Epithelial cell of esophagus (primary cell): ENCODE data around the gene FAM76A.
A peak's percentile ranks its signal among the peaks of the same experiment; 100 is the strongest.

Source experiments
- DNase-seq: peaks from one replicate; pipeline ENCODE4 v3.0.0; 2010; ENCODE audit warnings: low read depth
- H3K4me3 ChIP-seq: 2 replicates; pipeline ENCODE4 v1.5.1; 2011; ENCODE audit warnings: mild to moderate bottlenecking, low read length, control low read depth
- TF ChIP-seq, protein P1 (sequence below): IDR thresholded peaks from 2 replicates; pipeline ENCODE4 v1.5.1; 2011; ENCODE audit warnings: low read depth, mild to moderate bottlenecking, low read length, control low read depth, inconsistent platforms; ENCODE audit not compliant: insufficient read depth; ENCODE audit errors: missing control alignments

FAM76A gene

DNA sequence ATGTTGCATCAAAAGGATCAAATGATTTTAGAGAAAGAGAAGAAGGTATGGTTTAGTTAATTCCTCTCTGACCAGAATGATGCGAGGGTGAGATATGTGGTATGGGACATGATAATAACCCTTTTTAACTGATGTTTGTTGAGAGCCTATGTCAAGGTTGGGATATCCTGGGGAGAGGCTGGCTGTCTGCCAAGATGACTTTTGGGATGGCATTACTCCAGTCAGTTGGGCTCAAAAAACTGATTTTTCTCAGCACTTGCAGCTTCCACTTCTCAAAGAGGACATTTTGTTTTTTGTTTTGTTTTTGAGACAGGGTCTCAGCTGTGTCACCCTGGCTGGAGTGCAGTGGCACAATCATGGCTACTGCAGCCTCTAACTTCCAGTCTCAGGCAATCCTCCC, 29.5 kb downstream of the FAM76A start:
- TF ChIP-seq, protein P1, sequence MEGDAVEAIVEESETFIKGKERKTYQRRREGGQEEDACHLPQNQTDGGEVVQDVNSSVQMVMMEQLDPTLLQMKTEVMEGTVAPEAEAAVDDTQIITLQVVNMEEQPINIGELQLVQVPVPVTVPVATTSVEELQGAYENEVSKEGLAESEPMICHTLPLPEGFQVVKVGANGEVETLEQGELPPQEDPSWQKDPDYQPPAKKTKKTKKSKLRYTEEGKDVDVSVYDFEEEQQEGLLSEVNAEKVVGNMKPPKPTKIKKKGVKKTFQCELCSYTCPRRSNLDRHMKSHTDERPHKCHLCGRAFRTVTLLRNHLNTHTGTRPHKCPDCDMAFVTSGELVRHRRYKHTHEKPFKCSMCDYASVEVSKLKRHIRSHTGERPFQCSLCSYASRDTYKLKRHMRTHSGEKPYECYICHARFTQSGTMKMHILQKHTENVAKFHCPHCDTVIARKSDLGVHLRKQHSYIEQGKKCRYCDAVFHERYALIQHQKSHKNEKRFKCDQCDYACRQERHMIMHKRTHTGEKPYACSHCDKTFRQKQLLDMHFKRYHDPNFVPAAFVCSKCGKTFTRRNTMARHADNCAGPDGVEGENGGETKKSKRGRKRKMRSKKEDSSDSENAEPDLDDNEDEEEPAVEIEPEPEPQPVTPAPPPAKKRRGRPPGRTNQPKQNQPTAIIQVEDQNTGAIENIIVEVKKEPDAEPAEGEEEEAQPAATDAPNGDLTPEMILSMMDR = no peak
- DNase-seq = no peak
- H3K4me3 ChIP-seq = no peak overlapping the region

DNA sequence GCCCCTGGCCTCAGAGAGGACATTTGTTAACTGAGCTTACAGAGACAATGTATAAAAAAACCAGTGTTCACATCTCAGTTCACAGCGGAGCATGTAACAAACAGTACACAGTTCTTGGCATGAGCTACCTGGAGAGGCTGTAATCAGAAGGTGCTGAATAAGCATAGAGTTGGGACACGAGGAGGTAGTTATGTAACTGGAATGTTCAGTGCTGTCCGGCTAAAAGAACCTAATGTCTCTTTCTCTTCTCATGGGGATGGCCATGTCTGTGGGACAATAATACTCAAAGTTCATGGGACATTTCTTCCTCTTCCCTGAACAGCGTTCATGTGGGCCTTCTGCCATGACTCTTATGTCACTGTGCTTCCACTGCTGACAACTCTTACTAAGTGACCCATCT, 30.1 kb downstream of the FAM76A start:
- no peak for DNase-seq
- TF ChIP-seq, protein P1 = no peak
- no peak overlapping the region for H3K4me3 ChIP-seq

DNA sequence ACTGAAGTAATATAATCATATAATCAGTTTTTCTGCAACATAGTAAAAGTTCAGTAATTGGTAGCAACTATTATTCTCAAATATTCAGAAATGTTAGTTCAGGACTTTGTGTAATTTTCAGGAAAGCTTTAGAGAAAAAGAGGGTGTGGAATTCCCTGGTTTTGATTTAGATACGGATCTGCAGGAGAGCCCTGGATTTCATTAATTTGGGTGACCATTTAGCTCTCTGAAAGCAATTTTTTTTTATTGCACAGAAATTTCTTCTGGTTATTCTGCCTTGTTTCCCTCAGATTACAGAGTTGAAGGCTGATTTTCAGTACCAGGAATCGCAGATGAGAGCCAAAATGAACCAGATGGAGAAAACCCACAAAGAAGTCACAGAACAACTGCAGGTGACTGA, 33.5 kb downstream of the FAM76A start:
- DNase-seq = no peak
- TF ChIP-seq, protein P1 = no peak
- no peak overlapping the region for H3K4me3 ChIP-seq

DNA sequence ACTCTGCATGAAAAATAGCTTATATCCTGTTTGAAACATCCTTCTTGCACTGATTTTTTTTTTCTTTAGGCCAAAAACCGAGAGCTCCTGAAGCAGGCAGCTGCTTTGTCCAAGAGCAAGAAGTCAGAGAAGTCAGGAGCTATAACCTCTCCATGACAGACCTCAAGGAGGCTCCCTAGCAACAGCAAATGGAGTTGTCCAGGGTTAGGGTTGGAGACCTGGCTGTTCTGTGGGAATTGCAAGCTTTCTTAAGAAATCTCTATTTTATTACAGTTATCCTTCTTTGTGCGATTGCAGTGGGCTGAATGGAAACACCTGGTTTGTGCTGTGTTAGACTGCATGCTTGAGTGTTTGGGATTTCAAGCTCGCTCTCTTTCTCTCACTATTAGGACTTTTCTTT, 34.7 kb downstream of the FAM76A start:
- H3K4me3 ChIP-seq = no peak overlapping the region
- TF ChIP-seq, protein P1 = peak; percentile 8
- no peak for DNase-seq

DNA sequence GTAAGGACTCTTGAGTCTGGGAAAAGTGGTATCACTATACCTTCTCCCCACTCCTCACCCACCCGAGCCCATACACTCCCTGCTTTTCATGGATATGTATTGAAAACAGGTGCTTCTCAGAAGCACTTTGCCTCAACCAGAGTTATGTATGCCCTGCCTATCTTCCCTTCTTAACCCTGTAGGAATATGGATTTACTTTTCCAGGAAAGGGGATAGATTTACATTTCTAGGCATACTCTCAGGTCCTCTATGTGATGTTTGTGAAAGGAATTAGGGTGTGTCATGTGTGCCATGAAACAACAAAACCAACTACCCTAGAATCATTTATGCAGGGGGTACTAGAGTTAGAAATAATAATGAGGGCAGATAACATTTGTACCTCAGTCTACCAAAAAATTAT, 36.3 kb downstream of the FAM76A start:
- no peak overlapping the region for H3K4me3 ChIP-seq
- no peak for DNase-seq
- TF ChIP-seq, protein P1 = no peak

DNA sequence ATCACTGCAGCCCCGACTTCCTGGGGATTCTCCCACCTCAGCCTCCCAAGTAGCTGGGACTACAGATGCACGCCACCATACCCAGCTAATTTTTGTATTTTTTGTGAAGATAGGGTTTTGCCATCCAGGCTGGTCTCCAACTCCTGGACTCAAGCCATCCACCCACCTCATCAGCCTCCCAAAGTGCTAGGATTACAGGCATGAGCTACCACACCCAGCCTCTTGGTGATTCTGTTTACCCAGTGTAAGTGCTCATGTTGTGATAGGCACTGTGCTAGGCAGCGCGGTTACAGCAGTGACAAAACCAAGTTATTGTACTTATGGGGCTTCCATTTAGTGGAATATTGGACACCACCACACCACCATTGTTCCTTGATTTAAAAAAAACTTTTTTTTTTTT, 37.6 kb downstream of the FAM76A start:
- DNase-seq = no peak
- TF ChIP-seq, protein P1 = no peak
- H3K4me3 ChIP-seq = no peak overlapping the region

DNA sequence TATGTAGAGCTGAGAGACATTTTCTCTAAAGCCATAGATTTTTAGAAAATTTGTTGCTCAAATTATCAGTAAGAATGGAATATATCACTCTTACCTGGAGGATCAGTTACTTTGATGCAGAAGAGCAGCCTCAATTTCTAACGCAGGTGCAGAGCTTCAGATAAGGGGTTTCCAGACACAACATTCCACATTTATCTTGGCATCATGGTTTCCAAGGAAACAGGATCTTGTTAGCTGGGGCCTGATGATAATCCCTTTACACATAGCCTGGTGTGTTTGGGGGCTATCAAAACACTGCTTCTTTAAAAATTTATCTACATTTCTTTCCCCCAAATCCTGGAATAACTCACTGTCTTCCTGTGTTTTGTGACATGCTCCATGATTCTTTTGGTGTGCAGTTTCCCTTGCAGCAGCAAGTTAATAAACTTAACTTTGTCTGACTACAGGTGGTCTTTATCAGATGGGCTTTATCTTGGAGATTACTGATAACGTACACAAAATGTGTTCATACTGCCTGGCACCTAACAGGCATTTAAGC, 44.6 kb downstream of the FAM76A start:
- TF ChIP-seq, protein P1 = no peak
- DNase-seq = no peak
- no peak overlapping the region for H3K4me3 ChIP-seq
